GM10248 (cell line): ENCODE results near the gene CD47.

ENCODE experiments used
- CTCF ChIA-PET: fragments of 300-600 bp; sonication (Branson Sonifier 250); formaldehyde crosslinking; extraction: SDS; loops from one replicate; lab custom pipeline; 2021; ENCODE audit warnings: antibody characterized with exemption; lab: Yijun Ruan, JAX
- POLR2A ChIA-PET: fragments of 350-650 bp; sonication (Branson Sonifier 250); formaldehyde crosslinking; extraction: SDS; loops from one replicate; lab custom pipeline; 2020; ENCODE audit warnings: antibody characterized with exemption; lab: Yijun Ruan, JAX
- DNase-seq: peaks from one replicate; pipeline ENCODE4 v3.0.0; 2012; ENCODE audit errors: extremely low spot score
- CTCF ChIP-seq: IDR thresholded peaks from 2 replicates; pipeline ENCODE4 v1.5.1; 2012; ENCODE audit warnings: mild to moderate bottlenecking, low read depth; ENCODE audit errors: extremely low read depth, missing control alignments, control extremely low read depth

The CD47 gene

GRCh38 chr3:108100906-108101660 is 10.3 kb upstream of the CD47 start:
- TF ChIP-seq CTCF, result no peak
- peak; percentile 68 for DNase-seq
- CTCF ChIA-PET, result interaction anchor here (1.0 to 1.9 kb wide), 6 partner anchors 10 to 55 kb away, joined by 3 to 7 read pairs (median 4); no protein-coding TSS in a partner anchor
- POLR2A ChIA-PET, result interaction anchor here (0.9 to 1.3 kb wide), 2 partner anchors 23 to 25 kb away, joined by 3 read pairs; no protein-coding TSS in a partner anchor

GRCh38 chr3:108099679-108100428 is 9.0 kb upstream of the CD47 start:
- CTCF ChIA-PET, result interaction anchor here (1.1 to 1.2 kb wide), 2 partner anchors 10 to 57 kb away, joined by 4 read pairs; no protein-coding TSS in a partner anchor
- DNase-seq, result peak; percentile 18
- no peak for TF ChIP-seq CTCF
- POLR2A ChIA-PET, result no interaction called here

GRCh38 chr3:108099244-108099643 is 8.4 kb upstream of the CD47 start:
- peak; percentile 17 for DNase-seq
- POLR2A ChIA-PET, result no interaction called here
- CTCF ChIA-PET, result no interaction called here
- no peak for TF ChIP-seq CTCF

- TF ChIP-seq CTCF, result no peak
- no peak for DNase-seq
- CTCF ChIA-PET, result interaction anchor here (0.7 kb wide), 1 partner anchor 17 kb away, joined by 3 read pairs; no protein-coding TSS in a partner anchor
- POLR2A ChIA-PET, result no interaction called here
These were observed 7.2 kb upstream of the CD47 start for GRCh38 chr3:108098003-108098370.

- CTCF ChIA-PET, result interaction anchor here (0.7 to 0.9 kb wide), 2 partner anchors 9 to 18 kb away, joined by 3 read pairs; no protein-coding TSS in a partner anchor
- POLR2A ChIA-PET, result no interaction called here
- no peak for DNase-seq
- TF ChIP-seq CTCF, result no peak
These were observed 6.6 kb upstream of the CD47 start for GRCh38 chr3:108097322-108098002.

GRCh38 chr3:108096532-108097321 is 5.9 kb upstream of the CD47 start:
- no peak for DNase-seq
- TF ChIP-seq CTCF, result no peak
- ChIA-PET CTCF (interaction anchor here (0.9 kb wide), 1 partner anchor 8 kb away, joined by 3 read pairs; no protein-coding TSS in a partner anchor), POLR2A (no interaction called here)
